ENCODE data around the gene B3GALT5.

The B3GALT5 gene

DNA sequence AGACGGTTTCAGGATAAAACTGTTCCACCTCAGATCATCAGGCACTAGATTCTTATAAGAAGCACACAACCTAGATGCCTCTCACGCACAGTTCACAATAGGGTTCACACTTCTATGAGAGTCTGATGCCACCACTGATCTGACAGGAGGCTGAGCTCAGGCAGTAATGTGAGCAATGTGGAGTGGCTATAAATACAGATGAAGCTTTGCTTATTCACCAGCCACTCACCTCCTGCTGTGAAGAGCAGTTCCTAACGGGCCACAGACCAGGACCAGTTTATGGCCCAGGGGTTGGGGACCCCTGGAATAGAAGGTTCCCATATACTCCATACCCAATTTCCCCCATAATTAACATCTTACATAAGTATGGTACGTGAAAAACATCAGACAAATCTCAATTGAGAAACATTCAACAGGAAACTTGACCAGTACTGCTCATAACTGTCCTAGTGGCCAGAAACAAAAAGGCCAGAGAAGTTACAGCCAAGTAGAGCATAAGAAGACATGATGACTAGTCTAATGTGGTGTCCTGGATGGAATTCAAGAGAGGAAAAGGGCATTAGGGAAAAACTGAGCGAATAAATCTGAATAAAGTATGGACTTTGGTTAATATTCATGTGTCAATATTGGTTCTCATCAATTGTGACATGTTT, 107.5 kb downstream of the B3GALT5 start:
- no peak for DNase-seq

DNA sequence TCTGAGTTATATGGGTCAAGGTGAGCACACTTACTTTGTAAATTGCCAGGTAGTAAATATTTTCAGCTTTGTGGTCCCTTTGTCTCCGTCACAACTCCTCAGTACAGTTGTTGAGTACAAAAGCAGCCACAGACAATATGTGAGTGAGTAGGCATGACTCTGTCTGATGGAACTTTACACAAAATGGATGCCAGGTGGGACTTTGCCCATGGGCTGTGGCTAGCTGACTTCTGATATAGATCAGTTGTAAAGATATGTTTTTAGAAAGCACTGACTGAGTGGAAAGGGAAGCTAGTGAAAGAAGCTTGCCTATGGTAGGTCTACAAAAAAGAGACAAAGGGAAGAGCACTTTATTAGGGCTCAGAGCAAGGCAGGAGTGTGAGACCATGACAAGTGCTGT, 109.1 kb downstream of the B3GALT5 start:
- in situ Hi-C loops (cut with MboI; ENCODE audit: low pct_unique_long_range_greater_than_20kb, low sequenced_read_pairs), result loop anchor here (25.0 kb wide), 1 partner anchor 210 kb away; no protein-coding TSS in a partner anchor
- DNase-seq, result no peak

More for the DNA sequence above, 107.5 kb downstream of the B3GALT5 start:
- in situ Hi-C loops (cut with MboI; ENCODE audit: low pct_unique_long_range_greater_than_20kb, low sequenced_read_pairs), result loop anchor here (25.0 kb wide), 1 partner anchor 208 kb away; no protein-coding TSS in a partner anchor
